Measurements from ENCODE around the gene PLAAT3.

- TF ChIP-seq CTCF (conservative IDR thresholded peaks at IDR 0.05) (no peak), ZFX (IDR thresholded peaks at IDR 0.05) (no peak)
Observed at GRCh38 chr11:63551091-63551888, 62.9 kb downstream of the PLAAT3 start.
